Stimulated activated CD4-positive, alpha-beta T cell treated with anti-CD3 and anti-CD28 coated beads, Interleukin-12 subunit alpha, Interleukin-12 subunit beta, amount 100 ng/mL, for 48 hours (primary cell): ENCODE measurements around the gene TTLL5.
"Not testable (repeated sequence)": the region's sequence is repeated elsewhere in the genome, so short reads cannot be mapped to it uniquely, and the experiment has no call there.

Source experiments
- DNase-seq, 3 donors: peaks; one replicate each; pipeline ENCODE4 v3.0.0-alpha.2; 2020; ENCODE audit warnings: low read depth in 2 of 3, low spot score in 1 of 3

The TTLL5 gene

GRCh38 chr14:75649773-75650172, 11.3 kb upstream of the TTLL5 start:
- no peak for DNase-seq

- no peak for DNase-seq
These were observed 10.6 kb upstream of the TTLL5 start for GRCh38 chr14:75650253-75651058.

- DNase-seq, result no peak
These were observed 7.5 kb upstream of the TTLL5 start for GRCh38 chr14:75653563-75653962.

GRCh38 chr14:75654127-75654732, 6.8 kb upstream of the TTLL5 start:
- DNase-seq, result peak; percentile 68 to 90 (median 72)

- DNase-seq, result no peak
These were observed 5.8 kb upstream of the TTLL5 start for GRCh38 chr14:75655235-75655634.

GRCh38 chr14:75657331-75657730, 3.7 kb upstream of the TTLL5 start:
- no peak for DNase-seq

GRCh38 chr14:75658957-75659356, 2.1 kb upstream of the TTLL5 start:
- no peak for DNase-seq

GRCh38 chr14:75660238-75660629, 812 bp upstream of the TTLL5 start:
- DNase-seq, result no peak

GRCh38 chr14:75661499-75661814, 411 bp downstream of the TTLL5 start:
- no peak for DNase-seq

GRCh38 chr14:75662966-75663365, 1.9 kb downstream of the TTLL5 start:
- no peak for DNase-seq

GRCh38 chr14:75667099-75667765, 6.2 kb downstream of the TTLL5 start:
- no peak for DNase-seq

GRCh38 chr14:75672605-75673192, 11.7 kb downstream of the TTLL5 start:
- no peak for DNase-seq

- no peak for DNase-seq
These were observed 12.4 kb downstream of the TTLL5 start for GRCh38 chr14:75673345-75674035.

- no peak for DNase-seq
These were observed 14.4 kb downstream of the TTLL5 start for GRCh38 chr14:75675265-75675960.

- no peak for DNase-seq
These were observed 24.9 kb downstream of the TTLL5 start for GRCh38 chr14:75685910-75686309.

GRCh38 chr14:75689012-75689411, 28.0 kb downstream of the TTLL5 start:
- DNase-seq, result no peak

GRCh38 chr14:75690010-75690409, 29.0 kb downstream of the TTLL5 start:
- DNase-seq, result no peak

GRCh38 chr14:75695025-75695424, 34.0 kb downstream of the TTLL5 start:
- not testable (repeated sequence) for DNase-seq

GRCh38 chr14:75697386-75697785, 36.3 kb downstream of the TTLL5 start:
- no peak for DNase-seq

- no peak for DNase-seq
These were observed 36.9 kb downstream of the TTLL5 start for GRCh38 chr14:75697918-75698317.

GRCh38 chr14:75699331-75699730, 38.3 kb downstream of the TTLL5 start:
- no peak for DNase-seq
